ENCODE results near the gene ARHGEF10L. TPM values are rescaled to one million over a fixed set of nuclear protein-coding genes. Genes with fewer than 3 reads are reported as not detected.

Gene ARHGEF10L
- total RNA-seq, 2 donors from 2014 or later = 91.0 to 151 TPM

DNA sequence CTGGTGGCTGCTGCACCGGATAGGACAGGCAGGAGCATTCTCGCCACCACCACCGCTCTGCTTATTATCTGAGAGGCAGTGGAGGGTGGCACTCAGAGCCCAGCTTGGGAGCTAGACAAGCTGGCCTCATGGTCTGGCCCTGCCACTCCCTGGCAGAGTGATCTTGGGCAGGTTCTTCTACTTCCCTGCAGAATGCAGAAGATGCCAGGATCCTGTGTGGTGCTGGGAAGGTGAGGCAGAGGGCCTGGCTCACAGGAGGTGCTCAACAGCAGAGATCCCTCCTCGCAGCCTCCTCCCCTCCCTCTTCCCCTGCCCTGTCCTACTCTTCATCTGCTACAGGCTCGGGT is 60.4 kb downstream of the ARHGEF10L start:
- DNase-seq = peak in 1 of 2 donors; percentile 51
- no peak for ATAC-seq
- intact Hi-C loops (cut with DNase I, micrococcal nuclease) = no loop called here

DNA sequence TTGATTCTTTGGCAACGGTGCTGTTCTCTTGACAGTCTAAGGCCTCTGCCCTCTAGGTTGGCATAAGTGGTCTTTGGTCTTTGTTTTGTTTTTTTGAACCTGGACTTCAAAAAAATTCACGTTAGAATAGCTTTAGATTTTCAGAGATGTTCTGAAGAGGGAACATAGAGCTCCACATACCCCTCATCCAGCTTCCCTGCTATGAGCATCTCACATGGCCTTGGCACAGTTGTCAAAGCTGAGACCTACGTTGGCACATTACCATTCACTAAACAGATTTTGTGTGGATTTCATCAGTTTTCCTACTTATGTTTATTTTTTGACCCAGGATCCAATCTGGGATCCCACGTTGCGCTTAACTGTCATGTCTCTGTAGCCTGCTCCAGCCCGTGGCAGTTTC is 60.8 kb downstream of the ARHGEF10L start:
- DNase-seq = no peak
- intact Hi-C loops (cut with DNase I, micrococcal nuclease) = no loop called here
- no peak for ATAC-seq

DNA sequence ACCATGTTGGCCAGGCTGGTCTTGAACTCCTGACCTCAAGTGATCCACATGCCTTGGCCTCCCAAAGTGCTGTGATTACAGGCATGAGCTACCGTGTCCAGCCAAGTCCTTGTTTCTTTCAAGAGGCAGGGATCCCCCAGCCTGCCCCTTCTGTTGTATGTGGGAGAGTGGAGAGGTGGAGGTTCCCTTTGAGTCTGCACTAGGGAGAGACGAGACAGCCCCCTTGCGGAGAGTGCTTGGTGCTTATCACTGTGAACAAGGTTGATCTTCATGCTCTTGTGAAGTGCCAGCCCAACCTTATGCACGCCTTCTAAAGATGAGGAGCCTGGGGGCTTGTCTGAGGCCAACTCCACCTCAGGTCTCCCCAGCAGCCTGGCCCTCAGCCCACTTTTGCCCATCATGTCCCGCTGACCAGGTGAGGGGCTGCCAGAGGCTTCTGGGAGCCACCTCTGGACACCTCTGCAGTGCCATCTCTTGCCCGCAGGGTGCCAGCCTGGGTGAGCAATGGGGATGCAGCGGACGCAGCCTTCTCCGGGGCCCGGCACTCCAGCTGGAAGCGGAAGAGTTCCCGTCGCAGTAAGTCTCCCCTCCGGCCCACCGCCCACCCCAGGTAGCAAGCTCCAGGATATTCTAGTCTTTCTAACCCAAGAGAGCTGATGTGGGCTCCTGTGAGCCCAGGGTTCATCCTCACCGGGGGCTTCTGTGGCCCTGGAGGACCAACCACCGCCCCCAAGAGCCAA is 62.3 kb downstream of the ARHGEF10L start:
- no peak for DNase-seq
- intact Hi-C loops (cut with DNase I, micrococcal nuclease) = no loop called here

DNA sequence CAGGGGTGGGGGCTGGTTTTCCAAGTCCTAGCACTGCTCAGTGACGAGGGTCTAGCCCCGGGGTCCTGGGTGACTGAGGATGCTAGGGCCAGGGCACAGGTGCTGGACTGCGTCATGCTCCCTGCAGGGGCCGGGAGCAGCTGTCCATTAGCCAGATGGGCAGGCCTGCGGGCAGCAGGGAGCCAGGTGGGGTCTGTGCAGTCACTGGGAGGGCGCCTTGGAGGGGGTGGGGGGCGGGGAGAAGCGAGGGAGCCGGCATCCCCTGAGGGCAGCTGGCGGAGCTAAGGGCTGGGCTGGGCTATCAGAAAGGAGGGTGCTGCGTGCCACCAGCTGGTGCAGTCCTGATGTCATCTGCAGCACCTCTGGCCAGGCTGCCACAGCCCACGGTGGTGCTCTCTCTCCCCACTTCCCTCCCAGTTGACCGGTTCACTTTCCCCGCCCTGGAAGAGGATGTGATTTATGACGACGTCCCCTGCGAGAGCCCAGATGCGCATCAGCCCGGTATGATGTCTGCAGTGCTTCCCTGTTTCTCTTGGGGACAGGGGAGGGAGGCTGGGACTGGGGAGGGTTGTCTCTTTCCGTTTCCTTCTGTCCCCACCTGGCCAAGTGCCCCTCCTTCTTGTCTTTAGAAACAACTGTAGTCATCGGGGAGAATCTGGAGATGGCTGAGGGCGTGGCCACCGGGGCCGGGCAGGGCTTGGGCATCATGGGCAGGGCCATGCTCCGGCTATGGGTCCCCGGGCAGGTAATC is 63.8 kb downstream of the ARHGEF10L start:
- ATAC-seq (peak; percentile 49), DNase-seq (peak; percentile 60 to 72)
- intact Hi-C loops (cut with DNase I, micrococcal nuclease) = no loop called here

More for the DNA sequence above, 62.3 kb downstream of the ARHGEF10L start:
- ATAC-seq = no peak

DNA sequence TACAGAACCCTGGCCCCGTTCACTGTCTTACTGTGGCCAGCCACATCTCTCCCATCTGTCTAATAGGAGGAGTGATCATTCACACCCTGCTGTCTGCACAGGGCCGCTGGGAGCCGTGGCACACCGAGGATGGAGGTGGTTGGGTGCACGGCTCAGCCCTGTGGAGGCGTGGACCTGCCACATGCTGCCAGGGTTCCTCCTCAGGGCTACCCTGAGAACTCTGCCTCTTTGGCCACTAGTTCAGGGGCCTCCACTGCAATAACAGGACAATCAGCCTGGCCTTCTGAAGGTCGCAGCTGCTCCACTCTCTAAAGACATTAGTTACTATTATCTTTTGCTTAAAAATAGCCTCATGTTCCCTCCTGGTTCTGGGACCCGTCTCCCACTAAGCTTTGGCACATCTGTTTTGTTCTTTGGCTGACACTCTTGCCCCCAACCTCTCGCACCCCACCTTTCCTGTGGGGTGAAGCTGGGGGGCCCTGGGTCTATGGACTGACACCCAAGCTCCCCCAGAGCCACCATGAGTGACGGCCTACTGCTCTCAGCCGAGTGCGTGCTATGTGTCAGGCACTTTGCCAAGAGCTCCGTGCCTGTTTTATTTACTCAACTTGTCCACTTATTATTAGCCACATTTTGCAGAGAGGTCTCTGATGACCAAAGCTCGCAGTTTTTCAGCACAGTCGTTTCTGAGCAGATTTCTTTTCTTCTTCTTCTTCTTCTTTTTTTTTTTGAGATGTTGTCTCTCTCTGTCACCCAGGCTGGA is 66.3 kb downstream of the ARHGEF10L start:
- intact Hi-C loops (cut with DNase I, micrococcal nuclease) = loop anchor here in 1 of 2 donors (5.0 kb wide), 2 partner anchors 103 to 183 kb away; no protein-coding TSS in a partner anchor
- no peak for ATAC-seq
- no peak for DNase-seq

DNA sequence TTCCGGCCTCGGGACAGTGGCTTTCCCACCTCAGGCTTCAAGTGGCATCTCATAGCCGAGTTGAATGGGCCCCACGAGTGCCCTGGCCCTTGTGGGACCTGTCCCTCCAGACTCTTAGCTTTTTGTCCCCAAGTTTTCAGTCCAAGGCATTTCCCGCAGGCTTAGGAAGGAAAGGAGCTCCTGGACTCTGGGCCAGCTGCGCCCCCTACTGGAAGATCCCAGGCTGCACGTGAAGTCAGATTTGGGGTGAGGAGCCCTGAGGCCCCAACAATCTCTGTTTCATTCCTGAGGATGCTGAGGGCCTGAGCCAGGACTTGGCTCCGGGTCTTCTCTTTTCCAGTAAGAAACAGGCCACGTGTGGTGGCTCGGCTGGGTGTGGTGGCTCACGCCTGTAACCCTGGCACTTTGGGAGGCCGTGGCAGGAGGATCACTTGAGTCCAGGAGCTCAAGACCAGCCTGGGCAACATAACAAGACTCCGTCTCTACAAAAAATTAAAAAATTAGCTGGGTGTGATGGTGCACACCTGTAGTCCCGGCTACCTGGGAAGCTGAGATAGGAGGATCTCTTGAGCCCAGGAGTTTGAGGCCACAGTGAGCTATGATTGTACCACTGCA is 67.4 kb downstream of the ARHGEF10L start:
- DNase-seq (peak in 1 of 2 donors; percentile 79), ATAC-seq (peak; percentile 41)
- intact Hi-C loops (cut with DNase I, micrococcal nuclease) = loop anchor here in 1 of 2 donors (5.0 kb wide), 2 partner anchors 105 to 185 kb away; no protein-coding TSS in a partner anchor

DNA sequence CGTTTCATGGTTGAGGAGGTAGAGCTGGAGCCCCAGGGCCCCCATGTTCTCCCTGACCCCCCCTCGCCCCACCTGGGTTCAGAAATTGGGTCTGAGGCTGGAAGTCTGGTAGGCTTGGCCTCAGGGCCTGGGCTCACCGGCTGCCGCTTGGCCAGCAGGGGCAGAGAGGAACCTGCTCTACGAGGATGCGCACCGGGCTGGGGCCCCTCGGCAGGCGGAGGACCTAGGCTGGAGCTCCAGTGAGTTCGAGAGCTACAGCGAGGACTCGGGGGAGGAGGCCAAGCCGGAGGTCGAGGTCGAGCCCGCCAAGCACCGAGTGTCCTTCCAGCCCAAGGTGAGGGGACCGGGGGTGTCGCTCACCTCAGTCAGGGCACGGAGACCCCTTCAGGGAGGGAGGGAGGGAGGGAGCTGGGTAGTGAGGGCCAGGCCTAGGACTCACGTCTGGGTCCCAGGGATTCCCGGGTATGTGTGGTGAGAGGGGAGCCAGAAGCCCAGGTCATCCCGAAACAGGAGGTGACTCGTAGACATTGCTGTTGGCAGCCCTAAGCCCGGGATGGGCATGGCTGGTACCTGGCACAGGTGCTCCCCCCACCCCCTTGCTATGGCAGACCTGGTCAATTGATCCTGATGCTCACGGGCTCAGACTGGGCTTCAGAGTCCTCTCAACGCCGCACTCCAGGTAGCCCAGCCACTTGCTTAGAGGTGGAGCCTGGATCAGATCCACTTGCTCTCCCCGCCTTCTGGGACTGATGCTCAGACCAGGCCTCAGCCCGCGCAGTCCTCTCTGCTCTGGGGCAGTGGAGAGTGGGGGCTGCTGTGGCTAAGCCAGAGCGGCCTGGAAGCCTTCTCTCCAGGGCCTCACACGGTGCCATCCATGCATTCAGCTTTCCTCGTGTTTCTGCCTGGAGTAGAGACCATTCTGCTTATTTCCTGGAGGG is 68.4 kb downstream of the ARHGEF10L start:
- intact Hi-C loops (cut with DNase I, micrococcal nuclease) = loop anchor here in 1 of 2 donors (5.0 kb wide), 2 partner anchors 106 to 186 kb away; no protein-coding TSS in a partner anchor
- ATAC-seq (no peak), DNase-seq (no peak)

DNA sequence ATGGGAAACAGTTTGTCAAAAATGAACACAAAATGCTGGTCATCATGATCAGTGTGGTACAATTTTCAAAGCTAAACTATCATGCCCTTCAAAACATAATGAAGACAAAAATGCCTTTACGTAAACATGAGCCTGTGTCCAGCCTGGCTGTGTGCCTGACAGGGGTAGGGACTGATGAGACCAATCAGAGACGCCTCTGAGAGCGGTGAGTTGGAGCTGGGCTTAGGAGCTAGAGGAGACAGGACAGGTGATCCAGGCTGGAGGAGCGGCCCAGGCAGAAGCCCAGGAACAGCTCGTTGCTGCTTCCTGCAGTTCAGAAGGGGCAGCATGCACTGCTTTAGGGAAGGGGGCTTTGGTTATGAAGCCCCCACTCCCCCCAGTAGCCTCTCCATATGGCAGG is 70.0 kb downstream of the ARHGEF10L start:
- ATAC-seq (no peak), DNase-seq (no peak)
- intact Hi-C loops (cut with DNase I, micrococcal nuclease) = loop anchor here in 1 of 2 donors (5.0 kb wide), 2 partner anchors 107 to 187 kb away; no protein-coding TSS in a partner anchor

DNA sequence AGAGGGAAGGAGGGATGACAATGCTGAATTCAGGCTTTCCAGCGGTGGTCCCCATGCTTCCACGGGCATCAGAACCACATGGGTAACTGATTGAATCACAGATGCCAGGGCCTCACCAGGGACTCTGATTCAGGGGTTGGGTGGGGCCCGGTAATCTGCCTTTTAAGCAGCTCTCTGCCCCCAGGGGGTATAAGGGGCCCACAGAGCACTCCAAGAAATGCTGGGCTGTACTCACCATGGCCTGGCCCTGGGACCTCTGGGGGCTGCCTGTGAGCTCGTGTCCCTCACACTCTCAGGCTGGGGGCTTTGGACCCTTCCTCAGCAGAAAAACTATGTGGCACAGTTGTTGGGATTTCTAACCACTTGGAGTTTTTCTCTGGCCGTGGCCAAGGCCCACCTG is 70.6 kb downstream of the ARHGEF10L start:
- DNase-seq (no peak), ATAC-seq (no peak)
- intact Hi-C loops (cut with DNase I, micrococcal nuclease) = loop anchor here in 1 of 2 donors (5.0 kb wide), 1 partner anchor 118 kb away; no protein-coding TSS in a partner anchor

DNA sequence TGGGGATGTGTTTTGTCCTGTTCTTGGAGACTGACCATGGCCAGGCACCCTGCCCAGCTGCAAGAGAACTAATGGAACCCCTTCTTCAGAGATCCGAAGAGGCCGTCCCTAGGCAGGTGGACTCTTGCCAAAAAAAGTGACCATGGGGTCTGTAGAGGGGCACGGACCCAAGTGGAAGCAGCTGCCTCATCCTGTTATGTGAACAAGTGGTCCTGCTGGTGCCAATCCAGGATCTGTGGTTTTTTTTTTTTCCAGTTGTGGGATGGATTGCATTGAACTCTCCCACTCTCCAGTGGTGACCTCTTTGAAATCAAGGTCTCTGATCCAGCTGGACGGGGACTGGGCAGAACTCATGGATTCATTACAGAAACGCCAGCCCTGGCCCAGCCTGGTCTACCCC is 71.2 kb downstream of the ARHGEF10L start:
- DNase-seq (no peak), ATAC-seq (no peak)
- intact Hi-C loops (cut with DNase I, micrococcal nuclease) = loop anchor here in 1 of 2 donors (5.0 kb wide), 1 partner anchor 118 kb away; no protein-coding TSS in a partner anchor

DNA sequence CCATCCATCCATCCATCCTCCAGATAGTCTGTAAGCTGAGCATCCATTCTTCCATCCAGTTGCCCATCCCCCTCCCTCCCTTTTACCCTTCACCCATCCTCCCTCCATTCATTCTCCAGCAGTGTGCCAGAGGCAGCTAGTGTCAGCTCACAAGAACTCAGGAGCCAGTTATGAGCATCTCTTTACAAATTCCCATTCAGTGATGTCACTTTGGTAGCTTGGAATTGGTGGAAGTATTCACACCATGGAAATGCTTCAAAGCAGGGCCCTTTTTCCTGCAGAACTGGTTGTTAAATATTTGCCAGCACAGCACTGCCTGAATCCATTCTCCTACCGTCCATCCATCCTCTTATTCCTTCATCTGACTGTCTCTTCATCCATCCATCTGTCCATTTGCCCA is 72.5 kb downstream of the ARHGEF10L start:
- intact Hi-C loops (cut with DNase I, micrococcal nuclease) = loop anchor here in 1 of 2 donors (5.0 kb wide), 1 partner anchor 120 kb away; no protein-coding TSS in a partner anchor
- DNase-seq (no peak), ATAC-seq (no peak)

DNA sequence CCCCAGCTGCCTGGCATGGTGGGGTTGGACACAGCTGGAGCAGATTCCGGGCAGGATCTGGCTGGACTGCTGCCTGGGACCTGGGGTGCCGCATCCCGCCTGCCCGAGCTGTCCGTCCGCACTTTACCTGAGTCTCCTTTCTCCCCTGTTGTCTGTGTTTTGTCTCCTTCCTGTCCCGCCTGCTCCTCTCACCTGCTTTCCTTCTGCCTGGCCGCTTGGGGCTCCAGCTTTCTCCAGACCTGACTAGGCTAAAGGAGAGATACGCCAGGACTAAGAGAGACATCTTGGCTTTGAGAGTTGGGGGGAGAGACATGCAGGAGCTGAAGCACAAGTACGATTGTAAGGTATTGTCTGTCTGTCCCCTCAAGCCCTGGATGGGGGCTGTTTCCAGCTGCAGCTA is 73.3 kb downstream of the ARHGEF10L start:
- intact Hi-C loops (cut with DNase I, micrococcal nuclease) = loop anchor here in 1 of 2 donors (5.0 kb wide), 1 partner anchor 121 kb away; no protein-coding TSS in a partner anchor
- ATAC-seq = no peak
- no peak for DNase-seq

DNA sequence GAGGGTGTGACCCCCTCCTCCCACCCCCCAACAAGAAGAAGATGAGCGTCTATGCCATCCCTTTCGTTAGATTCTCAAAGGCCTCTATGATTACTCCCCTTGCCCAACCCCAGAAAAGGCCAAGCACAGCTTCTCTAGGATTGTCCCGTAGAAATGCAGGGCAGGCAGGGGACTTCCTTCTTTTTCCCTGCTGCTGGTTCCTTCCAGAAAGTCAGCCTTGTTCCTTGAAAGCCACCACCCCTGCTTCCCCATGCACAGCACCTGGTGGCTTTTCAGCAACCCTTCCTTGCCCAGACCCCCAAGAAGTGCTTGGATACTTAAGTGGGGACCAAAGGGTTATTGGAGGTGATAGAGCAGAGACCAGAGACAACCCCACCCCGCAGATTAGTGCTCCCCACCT is 75.1 kb downstream of the ARHGEF10L start:
- ATAC-seq = no peak
- intact Hi-C loops (cut with DNase I, micrococcal nuclease) = loop anchor here in 1 of 2 donors (5.0 kb wide), 1 partner anchor 122 kb away; no protein-coding TSS in a partner anchor
- DNase-seq = no peak

DNA sequence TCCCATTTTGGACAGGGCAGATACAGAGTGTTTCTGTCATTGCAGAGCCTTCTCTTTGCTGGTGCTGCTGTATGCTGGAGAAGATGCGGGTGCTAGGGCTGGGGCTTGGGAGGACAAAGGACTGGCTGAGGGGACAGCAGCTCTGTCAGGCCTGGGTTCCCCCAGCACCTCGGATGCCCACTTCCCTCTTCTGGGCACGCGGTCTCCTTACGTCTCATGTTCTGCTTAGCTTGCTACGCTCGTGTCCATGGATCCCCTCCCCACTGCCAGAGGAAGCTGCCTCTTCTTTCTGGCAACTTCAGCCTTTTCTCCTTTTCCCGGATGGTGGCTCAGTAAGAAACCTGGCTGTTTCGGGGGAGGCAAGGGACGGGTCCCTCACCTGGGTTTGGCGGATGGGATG is 75.7 kb downstream of the ARHGEF10L start:
- intact Hi-C loops (cut with DNase I, micrococcal nuclease) = no loop called here
- DNase-seq (no peak), ATAC-seq (no peak)

DNA sequence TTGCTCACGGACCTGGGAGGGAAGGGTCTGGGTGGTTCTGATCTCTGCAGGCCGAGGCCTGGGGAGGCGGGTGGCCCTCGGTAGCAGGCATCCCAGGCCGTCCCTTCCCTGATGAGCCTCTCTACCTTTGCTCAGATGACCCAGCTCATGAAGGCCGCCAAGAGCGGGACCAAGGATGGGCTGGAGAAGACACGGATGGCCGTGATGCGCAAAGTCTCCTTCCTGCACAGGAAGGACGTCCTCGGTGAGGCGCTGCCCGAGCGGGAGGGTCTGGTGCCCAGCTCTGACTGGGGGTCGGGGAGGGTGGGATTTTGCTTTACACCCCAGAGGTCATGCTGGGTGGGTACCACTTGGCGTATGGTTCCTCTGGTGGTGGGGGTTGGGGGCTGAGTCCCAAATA is 76.5 kb downstream of the ARHGEF10L start:
- DNase-seq (no peak), ATAC-seq (no peak)
- intact Hi-C loops (cut with DNase I, micrococcal nuclease) = no loop called here

DNA sequence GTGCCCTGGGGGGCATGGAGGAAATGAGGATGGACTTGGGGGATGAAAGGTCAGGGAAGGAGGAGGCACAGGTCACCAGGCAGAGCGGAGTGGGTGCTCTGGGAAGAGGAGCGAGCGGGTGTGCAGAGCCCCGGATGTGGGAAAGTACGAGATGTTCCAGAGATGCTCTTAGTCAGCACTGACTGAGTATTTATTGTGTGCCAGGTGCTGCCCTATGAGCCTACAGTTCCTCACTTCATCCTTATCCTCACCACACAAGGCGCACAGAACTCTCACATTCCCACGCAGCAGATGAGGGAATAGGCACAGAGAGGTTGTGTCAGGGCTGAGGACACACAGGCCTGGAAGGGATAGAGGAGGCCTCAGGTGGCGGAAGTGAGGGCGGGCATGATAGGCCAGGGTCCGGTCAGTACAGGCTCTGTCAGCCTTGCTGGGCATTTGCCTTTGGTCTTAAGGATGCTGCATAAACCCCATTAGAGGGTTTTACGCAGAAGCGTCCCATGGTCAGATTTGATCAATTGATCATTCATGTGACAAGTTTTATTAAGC is 77.3 kb downstream of the ARHGEF10L start:
- no peak for DNase-seq
- intact Hi-C loops (cut with DNase I, micrococcal nuclease) = no loop called here
- no peak for ATAC-seq

All from left colon (tissue), 2 donors.